Activated CD4-positive, alpha-beta T cell treated with anti-CD3 and anti-CD28 coated beads, Interleukin-2, amount 10 ng/mL, durations not matched to agents 7 days and 5 days (primary cell): Measurements from ENCODE around the gene SH3RF3. TPM values are rescaled to one million over a fixed set of nuclear protein-coding genes. Genes with fewer than 3 reads are reported as not detected.
A peak's percentile ranks its signal among the peaks of the same experiment; 100 is the strongest.

Experiments used
- CTCF ChIA-PET: fragments of 350-600 bp; sonication (Branson Sonifier 250); formaldehyde crosslinking; loops from one replicate; lab custom pipeline; 2021; ENCODE audit warnings: antibody characterized with exemption; lab: Charles Lee
- POLR2A ChIA-PET: fragments of 350-600 bp; sonication (Branson Sonifier 250); formaldehyde crosslinking; loops from one replicate; lab custom pipeline; 2021; ENCODE audit warnings: antibody characterized with exemption; lab: Charles Lee
- DNase-seq: peaks from one replicate; pipeline ENCODE4 v3.0.0-alpha.2; 2020
- H3K27ac Mint-ChIP-seq: one replicate; pipeline ENCODE4 v1.8.0; 2021; ENCODE audit warnings: mild to moderate bottlenecking, moderate library complexity, mixed read lengths
- H3K27me3 Mint-ChIP-seq: one replicate; pipeline ENCODE4 v1.8.0; 2021; ENCODE audit warnings: mixed read lengths
- H3K36me3 Mint-ChIP-seq: one replicate; pipeline ENCODE4 v1.8.0; 2021; ENCODE audit warnings: low read depth, mixed read lengths
- H3K4me1 Mint-ChIP-seq: one replicate; pipeline ENCODE4 v1.8.0; 2021; ENCODE audit warnings: mixed read lengths
- H3K4me3 Mint-ChIP-seq: one replicate; pipeline ENCODE4 v1.8.0; 2021; ENCODE audit warnings: mild to moderate bottlenecking, moderate library complexity, mixed read lengths
- H3K9me3 Mint-ChIP-seq: one replicate; pipeline ENCODE4 v1.8.0; 2021; ENCODE audit warnings: mixed read lengths
- total RNA-seq, 2 experiments: library from RNA; stranded (reverse); gene quantifications; one replicate each; pipeline ENCODE4 v1.2.3, GENCODE V29; 2021

The SH3RF3 gene
- total RNA-seq, 2 experiments from 2014 or later: 0.08 to 0.17 TPM

- no peak overlapping the region for H3K4me3 Mint-ChIP-seq
- H3K27me3 Mint-ChIP-seq: no peaks in the 10 kb centered on the region
- no peak for DNase-seq
- ChIA-PET CTCF (interaction anchor here (0.7 kb wide), 1 partner anchor 13 kb away, joined by 4 read pairs; no protein-coding TSS in a partner anchor), POLR2A (no interaction called here)
- no peaks in the 10 kb centered on the region for H3K9me3 Mint-ChIP-seq
- no peaks in the 10 kb centered on the region for H3K4me1 Mint-ChIP-seq
- H3K27ac Mint-ChIP-seq: no peak overlapping the region
- no peaks in the 10 kb centered on the region for H3K36me3 Mint-ChIP-seq
These were observed 371.9 kb downstream of the SH3RF3 start for GRCh38 chr2:109500910-109501309.

DNA sequence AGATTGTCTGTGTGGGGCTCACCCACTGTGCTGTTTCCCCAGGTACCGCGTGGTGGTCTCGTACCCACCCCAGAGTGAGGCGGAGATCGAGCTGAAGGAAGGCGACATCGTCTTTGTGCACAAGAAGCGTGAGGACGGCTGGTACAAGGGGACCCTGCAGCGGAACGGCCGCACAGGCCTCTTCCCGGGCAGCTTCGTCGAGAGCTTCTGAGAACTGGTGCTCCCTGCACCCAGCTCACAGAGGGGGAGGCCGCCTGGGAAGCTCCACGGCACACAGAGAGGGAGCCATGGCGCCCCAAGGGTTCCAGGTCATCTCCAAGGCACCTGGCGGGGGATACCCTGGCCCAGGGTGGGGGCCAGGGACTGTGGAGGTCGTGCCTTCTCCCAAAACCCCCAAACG, 372.5 kb downstream of the SH3RF3 start:
- Mint-ChIP-seq H3K27me3 (no peaks in the 10 kb centered on the region), H3K9me3 (no peaks in the 10 kb centered on the region), H3K36me3 (no peaks in the 10 kb centered on the region), H3K27ac (no peak overlapping the region), H3K4me3 (no peak overlapping the region), H3K4me1 (no peaks in the 10 kb centered on the region)
- POLR2A ChIA-PET: no interaction called here
- CTCF ChIA-PET: no interaction called here
- DNase-seq: no peak

- Mint-ChIP-seq H3K4me1 (no peaks in the 10 kb centered on the region), H3K36me3 (no peaks in the 10 kb centered on the region), H3K9me3 (no peaks in the 10 kb centered on the region), H3K4me3 (no peak overlapping the region), H3K27me3 (peaks cover 2% of the 10 kb centered on the region), H3K27ac (no peak overlapping the region)
- no peak for DNase-seq
- ChIA-PET CTCF (no interaction called here), POLR2A (no interaction called here)
These were observed 374.2 kb downstream of the SH3RF3 start for GRCh38 chr2:109503191-109503590.

DNA sequence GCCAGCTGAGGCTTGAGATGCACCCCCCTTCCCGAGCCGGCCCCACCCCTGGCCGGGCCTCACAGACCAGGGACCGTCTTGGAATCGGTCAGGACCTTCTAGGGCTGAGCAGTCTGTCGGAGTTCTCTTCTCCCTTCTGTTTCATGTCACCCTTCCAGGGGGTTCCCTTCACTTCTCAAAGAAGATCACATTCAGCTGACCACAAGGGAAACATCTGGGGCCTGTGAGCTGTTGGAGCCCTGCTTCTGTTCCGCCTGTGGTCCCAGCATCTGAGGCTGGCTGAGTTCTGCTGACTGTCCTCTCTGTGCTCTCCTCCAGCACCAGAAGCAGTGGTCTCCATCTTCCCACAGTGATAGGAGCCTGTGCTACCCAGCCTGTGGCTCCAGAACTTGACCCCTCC, 378.2 kb downstream of the SH3RF3 start:
- Mint-ChIP-seq H3K27me3 (peaks cover 2% of the 10 kb centered on the region), H3K36me3 (no peaks in the 10 kb centered on the region), H3K4me3 (no peak overlapping the region), H3K9me3 (no peaks in the 10 kb centered on the region), H3K27ac (no peak overlapping the region), H3K4me1 (no peaks in the 10 kb centered on the region)
- no peak for DNase-seq
- CTCF ChIA-PET: no interaction called here
- POLR2A ChIA-PET: interaction anchor here (0.6 kb wide), 1 partner anchor 44 kb away, joined by 3 read pairs; no protein-coding TSS in a partner anchor

DNA sequence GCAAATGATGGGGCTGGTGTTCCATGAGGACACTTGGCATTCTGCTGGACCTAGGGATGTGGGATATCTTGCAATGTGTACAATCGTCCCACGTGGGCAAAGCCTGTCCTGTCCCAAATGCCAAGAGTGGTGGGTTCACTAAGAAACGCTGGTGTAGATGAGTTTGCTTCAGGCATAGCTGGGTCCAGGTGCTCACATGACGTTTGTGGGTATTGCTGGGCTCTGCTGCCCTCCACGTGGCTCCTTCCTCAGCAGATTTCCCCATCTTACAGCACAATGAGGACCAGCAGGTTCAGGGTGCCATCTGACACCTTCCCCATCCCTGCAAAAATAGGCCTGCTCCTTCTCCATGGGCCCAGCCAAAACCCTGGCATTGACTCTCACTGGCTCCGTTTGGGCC, 378.8 kb downstream of the SH3RF3 start:
- no peak overlapping the region for H3K4me3 Mint-ChIP-seq
- H3K27me3 Mint-ChIP-seq: peaks cover 2% of the 10 kb centered on the region
- DNase-seq: no peak
- ChIA-PET POLR2A (no interaction called here), CTCF (no interaction called here)
- no peaks in the 10 kb centered on the region for H3K36me3 Mint-ChIP-seq
- no peaks in the 10 kb centered on the region for H3K9me3 Mint-ChIP-seq
- H3K4me1 Mint-ChIP-seq: no peaks in the 10 kb centered on the region
- no peak overlapping the region for H3K27ac Mint-ChIP-seq

DNA sequence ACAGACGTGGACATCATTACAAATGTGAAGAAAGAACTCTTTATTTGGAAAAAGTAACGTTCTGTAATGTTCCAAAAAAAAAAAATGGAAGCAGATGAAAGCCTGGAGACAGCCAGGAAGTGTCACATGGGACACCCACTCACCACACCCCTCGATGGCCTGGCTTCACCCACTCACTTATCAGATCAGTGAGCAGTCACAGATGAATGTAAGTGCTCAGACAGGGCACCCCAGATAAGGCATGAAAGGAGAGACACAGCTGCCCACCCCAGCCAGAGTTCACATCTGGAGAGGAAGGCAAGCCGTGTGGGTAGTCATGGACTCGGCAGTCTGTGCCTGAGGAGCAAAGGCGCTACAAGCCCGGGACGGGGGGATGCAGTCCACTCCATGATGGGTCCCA, 379.6 kb downstream of the SH3RF3 start:
- Mint-ChIP-seq H3K27ac (no peak overlapping the region), H3K9me3 (no peaks in the 10 kb centered on the region), H3K4me1 (peaks cover 5% of the 10 kb centered on the region), H3K27me3 (peaks cover 2% of the 10 kb centered on the region), H3K36me3 (no peaks in the 10 kb centered on the region), H3K4me3 (no peak overlapping the region)
- ChIA-PET POLR2A (no interaction called here), CTCF (interaction anchor here (0.9 kb wide), 3 partner anchors 8 to 284 kb away, joined by 3 read pairs; no protein-coding TSS in a partner anchor)
- DNase-seq: no peak

DNA sequence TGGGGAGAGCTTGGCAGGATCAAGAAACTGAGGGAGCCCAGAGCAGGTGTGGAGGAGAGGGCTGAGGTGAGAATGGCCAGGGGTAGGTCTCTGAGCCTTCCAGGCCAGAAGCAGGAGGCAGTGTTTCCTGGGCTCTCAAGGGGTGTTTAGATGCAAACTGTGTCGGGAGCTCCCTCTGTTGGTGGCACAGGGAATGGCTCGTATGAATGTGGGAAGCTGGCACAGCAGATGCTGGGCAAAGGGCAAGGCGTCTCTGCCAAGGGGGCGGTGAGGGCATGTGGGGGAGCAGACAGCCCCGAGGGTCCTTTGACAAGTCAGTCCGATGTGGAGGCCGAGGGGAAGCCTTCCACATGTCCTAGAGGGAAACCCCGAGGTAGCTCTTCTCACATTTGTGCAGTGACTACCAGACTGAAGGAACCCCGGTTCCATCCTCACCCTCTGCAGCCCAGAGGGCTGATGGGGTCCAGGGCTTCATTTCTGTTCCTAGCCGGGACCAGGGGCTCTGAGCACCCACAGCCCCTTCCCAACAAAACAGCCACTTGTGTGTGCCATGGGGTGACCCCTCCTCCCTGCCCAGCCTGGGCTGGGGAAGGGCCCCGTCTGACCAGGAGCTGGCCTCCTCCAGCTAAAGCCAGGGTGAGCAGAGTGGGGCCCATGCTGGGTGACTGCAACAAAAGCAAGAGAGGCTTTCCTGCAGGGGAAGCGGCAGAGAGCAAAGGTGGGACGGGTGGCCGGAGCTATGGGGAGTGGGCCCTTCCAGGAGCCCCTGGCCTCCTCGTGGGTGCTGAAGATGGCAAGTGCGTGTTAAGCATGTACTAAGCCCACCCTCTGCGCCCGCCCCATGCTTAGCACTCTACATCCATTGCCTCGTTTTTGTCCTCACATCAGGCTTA, 381.4 kb downstream of the SH3RF3 start:
- H3K27ac Mint-ChIP-seq: no peak overlapping the region
- H3K4me1 Mint-ChIP-seq: peaks cover 7% of the 10 kb centered on the region
- POLR2A ChIA-PET: no interaction called here
- H3K4me3 Mint-ChIP-seq: no peak overlapping the region
- no peaks in the 10 kb centered on the region for H3K9me3 Mint-ChIP-seq
- DNase-seq: peak; percentile 75
- CTCF ChIA-PET: interaction anchor here (0.6 to 1.8 kb wide), 18 partner anchors 10 to 656 kb away, joined by 3 to 7 read pairs (median 4); partner anchors contain the start of gene SH3RF3
- H3K36me3 Mint-ChIP-seq: no peaks in the 10 kb centered on the region
- peaks cover 2% of the 10 kb centered on the region for H3K27me3 Mint-ChIP-seq

DNA sequence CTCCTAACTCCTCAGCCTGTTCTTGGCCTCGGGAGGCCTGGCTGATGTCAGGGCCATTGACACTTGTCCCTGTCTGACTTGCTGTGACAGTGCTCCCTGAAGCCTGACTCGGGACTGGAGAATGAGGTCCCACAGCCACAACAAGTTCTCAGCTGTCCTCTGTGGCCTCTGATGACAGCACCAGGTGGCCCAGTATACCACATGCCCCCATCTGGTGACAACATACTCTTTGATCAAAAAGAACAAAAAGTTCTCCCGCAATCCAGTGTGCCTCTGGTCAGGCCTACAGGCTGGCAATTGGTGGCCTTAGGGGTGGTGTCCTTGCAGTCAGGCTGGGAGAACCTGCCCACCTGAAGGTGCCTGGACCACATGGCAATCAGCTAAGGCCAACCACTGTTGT, 382.2 kb downstream of the SH3RF3 start:
- Mint-ChIP-seq H3K36me3 (no peaks in the 10 kb centered on the region), H3K4me3 (no peak overlapping the region), H3K27me3 (peaks cover 2% of the 10 kb centered on the region), H3K27ac (no peak overlapping the region), H3K9me3 (no peaks in the 10 kb centered on the region), H3K4me1 (peaks cover 7% of the 10 kb centered on the region)
- no peak for DNase-seq
- ChIA-PET CTCF (interaction anchor here (1.0 to 1.8 kb wide), 5 partner anchors 19 to 390 kb away, joined by 3 to 7 read pairs (median 4); no protein-coding TSS in a partner anchor), POLR2A (no interaction called here)

DNA sequence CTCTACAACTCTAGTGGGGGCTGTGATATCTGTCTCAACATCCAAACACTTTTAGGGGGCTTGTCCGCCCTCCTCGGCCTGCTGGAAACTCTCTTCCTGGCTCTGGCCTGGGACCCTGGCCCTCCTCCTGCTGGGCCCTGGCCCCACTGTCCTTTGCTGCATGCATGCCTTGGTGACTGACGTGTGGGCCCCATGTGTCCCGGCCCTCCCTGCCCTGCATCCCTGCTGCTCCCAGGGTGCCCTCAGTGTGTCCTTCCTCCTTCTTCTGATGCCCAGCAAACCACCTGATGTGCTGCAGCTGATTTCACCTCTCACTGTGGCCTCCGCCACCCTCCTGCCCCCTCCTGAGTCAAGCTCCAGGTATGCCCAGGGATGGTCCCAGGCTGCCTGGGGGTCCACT, 383.1 kb downstream of the SH3RF3 start:
- H3K27me3 Mint-ChIP-seq: peaks cover 2% of the 10 kb centered on the region
- peaks cover 7% of the 10 kb centered on the region for H3K4me1 Mint-ChIP-seq
- ChIA-PET CTCF (no interaction called here), POLR2A (no interaction called here)
- no peaks in the 10 kb centered on the region for H3K9me3 Mint-ChIP-seq
- no peaks in the 10 kb centered on the region for H3K36me3 Mint-ChIP-seq
- no peak overlapping the region for H3K27ac Mint-ChIP-seq
- no peak for DNase-seq
- no peak overlapping the region for H3K4me3 Mint-ChIP-seq

DNA sequence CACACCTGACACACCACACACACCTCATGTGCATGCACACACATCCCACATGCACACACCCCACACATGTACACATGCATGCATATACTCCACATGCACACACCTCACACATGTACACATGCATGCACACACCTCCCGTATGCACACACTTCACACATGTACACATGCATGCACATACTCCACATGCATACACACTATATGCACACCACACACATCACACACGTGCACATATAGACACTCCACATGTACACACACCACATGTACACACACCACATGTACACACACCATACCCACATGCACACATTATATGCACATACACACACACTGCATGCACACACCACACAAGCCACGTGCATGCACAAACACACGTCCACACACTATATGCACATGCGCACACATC, 384.2 kb downstream of the SH3RF3 start:
- Mint-ChIP-seq H3K9me3 (no peaks in the 10 kb centered on the region), H3K4me3 (no peak overlapping the region), H3K27ac (no peak overlapping the region), H3K27me3 (no peaks in the 10 kb centered on the region), H3K4me1 (peaks cover 7% of the 10 kb centered on the region), H3K36me3 (no peaks in the 10 kb centered on the region)
- CTCF ChIA-PET: interaction anchor here (1.4 kb wide), 1 partner anchor 84 kb away, joined by 4 read pairs; no protein-coding TSS in a partner anchor
- POLR2A ChIA-PET: no interaction called here
- DNase-seq: no peak

GRCh38 chr2:109513749-109514588, 385.0 kb downstream of the SH3RF3 start:
- H3K27ac Mint-ChIP-seq: no peak overlapping the region
- POLR2A ChIA-PET: no interaction called here
- DNase-seq: no peak
- no peaks in the 10 kb centered on the region for H3K27me3 Mint-ChIP-seq
- H3K4me3 Mint-ChIP-seq: no peak overlapping the region
- no peaks in the 10 kb centered on the region for H3K9me3 Mint-ChIP-seq
- CTCF ChIA-PET: interaction anchor here (1.4 kb wide), 1 partner anchor 83 kb away, joined by 4 read pairs; no protein-coding TSS in a partner anchor
- peaks cover 7% of the 10 kb centered on the region for H3K4me1 Mint-ChIP-seq
- H3K36me3 Mint-ChIP-seq: no peaks in the 10 kb centered on the region

- H3K27me3 Mint-ChIP-seq: no peaks in the 10 kb centered on the region
- POLR2A ChIA-PET: no interaction called here
- no peak overlapping the region for H3K4me3 Mint-ChIP-seq
- no peak overlapping the region for H3K27ac Mint-ChIP-seq
- H3K9me3 Mint-ChIP-seq: no peaks in the 10 kb centered on the region
- H3K4me1 Mint-ChIP-seq: peaks cover 7% of the 10 kb centered on the region
- no peak for DNase-seq
- CTCF ChIA-PET: no interaction called here
- H3K36me3 Mint-ChIP-seq: no peaks in the 10 kb centered on the region
These were observed 385.9 kb downstream of the SH3RF3 start for GRCh38 chr2:109514857-109515256.
